Activated CD4-positive, CD25-positive, alpha-beta regulatory T cell treated with anti-CD3 and anti-CD28 coated beads, Interleukin-2, amount 50 U/mL, for 24 hours (primary cell): Measurements from ENCODE around the gene PPP2CA.

ENCODE experiments used
- ATAC-seq, 2 donors: fragments of 150-1000 bp; cut with Tn5 transposase; one replicate each; pipeline ENCODE4 v1.10.0; 2021; ENCODE audit warnings: mild to moderate bottlenecking in 1 of 2, moderate library complexity in 1 of 2

The PPP2CA gene

DNA sequence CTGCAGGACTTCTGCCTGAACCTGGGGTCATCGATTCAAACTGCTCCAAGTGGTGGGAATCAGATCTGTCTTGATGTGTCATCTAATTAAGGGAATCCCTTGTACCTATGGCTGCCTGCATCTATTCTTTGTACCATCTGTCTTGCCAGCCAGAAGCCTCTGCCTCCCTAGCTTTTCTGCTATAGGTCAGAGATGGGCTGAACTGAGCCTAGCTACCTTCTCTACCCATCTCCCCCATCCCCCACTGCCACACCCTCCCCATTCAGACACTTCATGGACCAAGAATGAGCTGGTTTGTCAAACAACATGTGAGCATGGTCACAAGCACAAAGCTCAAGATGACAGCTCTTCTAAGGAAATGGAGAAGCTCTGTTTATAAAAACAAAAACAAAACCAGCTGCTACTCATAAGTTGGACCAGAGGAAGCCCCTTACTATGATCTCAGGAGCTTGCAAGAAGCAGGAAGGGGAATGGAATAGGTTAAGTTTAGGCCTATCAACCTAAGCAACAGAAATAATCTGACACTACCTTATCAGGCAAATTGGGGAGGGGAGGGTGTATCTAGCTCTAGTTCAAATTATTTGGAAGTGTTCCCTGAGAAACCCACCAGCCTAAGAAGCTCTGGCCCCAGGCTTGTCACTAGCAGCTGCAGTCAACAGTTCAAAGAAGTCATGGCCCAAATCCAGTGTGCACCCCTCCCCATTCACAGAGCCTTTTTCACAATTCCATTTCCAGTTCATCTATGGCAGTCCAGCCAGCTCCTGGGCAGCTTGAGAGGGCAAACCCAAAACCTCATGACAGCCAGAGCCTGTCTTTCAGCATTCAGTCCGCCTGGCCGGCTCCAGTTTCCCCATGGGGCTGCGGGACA is 79.0 kb downstream of the PPP2CA start:
- ATAC-seq = no peak

DNA sequence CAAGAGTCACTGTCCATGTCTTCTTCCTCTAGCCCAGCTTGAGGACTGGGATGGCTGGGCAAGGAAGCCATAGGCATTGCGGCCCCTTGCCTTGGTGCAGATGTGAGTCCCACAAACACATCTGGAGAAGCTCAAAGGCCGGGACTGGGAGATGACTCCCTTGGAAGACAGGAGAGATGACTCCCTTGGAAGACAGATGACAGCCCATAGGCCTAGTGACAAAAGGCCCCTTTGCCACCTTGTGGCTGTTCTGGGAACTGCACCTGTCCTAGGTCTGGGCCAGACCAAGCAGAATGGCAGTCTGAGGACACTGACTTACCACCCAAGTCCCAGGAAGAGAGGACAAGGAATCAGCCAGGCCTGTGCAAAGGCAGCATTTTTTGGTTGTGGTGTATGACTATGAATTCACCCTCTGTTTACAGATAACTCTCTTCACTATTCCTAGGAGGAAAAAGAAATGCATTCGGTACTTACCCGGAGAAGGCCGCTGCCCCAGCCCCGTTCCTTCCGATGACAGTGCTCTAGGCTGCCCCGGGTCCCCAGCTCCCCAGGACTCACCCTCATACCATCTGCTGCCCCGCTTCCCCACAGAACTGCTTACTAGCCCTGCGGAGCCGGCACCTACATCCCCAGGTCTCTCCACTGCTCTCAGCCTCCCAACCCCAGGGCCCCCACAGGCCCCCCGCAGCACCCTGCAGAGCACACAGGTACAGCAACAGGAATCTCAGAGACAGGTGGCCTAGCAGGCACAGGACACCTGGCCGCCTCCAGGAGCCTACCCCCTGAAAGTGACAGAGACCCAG is 79.9 kb downstream of the PPP2CA start:
- ATAC-seq = peak; percentile 82 to 84

DNA sequence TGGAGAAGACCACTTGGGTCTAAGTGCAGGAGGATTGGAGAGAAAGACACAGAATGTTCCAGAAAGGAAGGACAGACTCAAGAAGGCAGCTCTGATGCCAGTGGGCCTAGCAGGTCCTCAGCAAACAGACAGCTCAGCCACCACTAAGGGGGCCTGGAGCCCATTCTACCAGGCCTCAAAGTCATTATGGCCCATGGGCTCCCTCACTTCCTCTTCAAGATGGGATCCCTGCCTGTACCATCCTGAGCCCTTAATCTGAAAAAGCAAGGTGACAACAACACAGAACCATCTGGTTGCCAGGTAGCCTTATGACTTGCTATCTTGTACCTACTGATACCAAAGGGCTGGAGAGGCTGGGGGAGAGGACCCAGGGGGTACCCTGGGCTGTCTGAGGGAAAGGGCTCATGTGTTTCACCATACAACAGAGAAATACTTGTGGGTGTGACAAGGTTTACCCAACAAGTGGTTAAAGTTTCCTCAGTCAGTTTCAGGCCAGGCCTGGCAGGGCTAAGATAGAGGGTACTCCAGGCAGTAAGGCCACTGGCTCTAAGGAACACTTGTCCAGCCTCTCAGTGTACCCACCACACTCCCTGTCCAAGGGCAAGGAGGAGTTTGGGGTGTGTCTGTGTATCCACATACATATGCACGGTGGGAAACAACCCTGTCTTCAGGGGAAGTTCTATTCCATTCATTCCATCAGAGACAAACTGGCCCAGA is 80.7 kb downstream of the PPP2CA start:
- ATAC-seq = no peak
